Measurements from ENCODE around the gene TGM4. TPM values are rescaled to one million over a fixed set of nuclear protein-coding genes. Genes with fewer than 3 reads are reported as not detected.
"Not testable (repeated sequence)": the region's sequence is repeated elsewhere in the genome, so short reads cannot be mapped to it uniquely, and the experiment has no call there.

TGM4 gene
- total RNA-seq: not detected

GRCh38 chr3:44874308-44874707 is at the start of gene TGM4:
TSS of gene TGM4 (plus strand) at chr3:44874608. CDS start at chr3:44874679, 71 bp downstream.
- ATAC-seq (no peak), DNase-seq (ENCODE audit: low spot score) (no peak)
- intact Hi-C loops (cut with DNase I): no loop called here

- ATAC-seq (no peak), DNase-seq (ENCODE audit: low spot score) (no peak)
- intact Hi-C loops (cut with DNase I): no loop called here
Measured at GRCh38 chr3:44825264-44825925, 49.0 kb upstream of the TGM4 start.

- DNase-seq (ENCODE audit: low spot score): no peak
- intact Hi-C loops (cut with DNase I): no loop called here
- no peak for ATAC-seq
Measured at GRCh38 chr3:44827196-44827595, 47.2 kb upstream of the TGM4 start.

GRCh38 chr3:44831232-44831631 is 43.2 kb upstream of the TGM4 start:
- intact Hi-C loops (cut with DNase I): no loop called here
- DNase-seq (ENCODE audit: low spot score): no peak
- ATAC-seq: no peak

- ATAC-seq (no peak), DNase-seq (ENCODE audit: low spot score) (no peak)
- intact Hi-C loops (cut with DNase I): no loop called here
Measured at GRCh38 chr3:44832032-44832431, 42.4 kb upstream of the TGM4 start.

- ATAC-seq (no peak), DNase-seq (ENCODE audit: low spot score) (no peak)
- intact Hi-C loops (cut with DNase I): no loop called here
Measured at GRCh38 chr3:44832965-44833364, 41.4 kb upstream of the TGM4 start.

- no peak for ATAC-seq
Measured at GRCh38 chr3:44833394-44833793, 41.0 kb upstream of the TGM4 start.

GRCh38 chr3:44835684-44836083 is 38.7 kb upstream of the TGM4 start:
- DNase-seq (ENCODE audit: low spot score) (no peak), ATAC-seq (no peak)
- intact Hi-C loops (cut with DNase I): no loop called here

More at GRCh38 chr3:44833394-44833793, 41.0 kb upstream of the TGM4 start:
- intact Hi-C loops (cut with DNase I): no loop called here
- DNase-seq (ENCODE audit: low spot score): no peak

GRCh38 chr3:44842376-44842775 is 32.0 kb upstream of the TGM4 start:
- DNase-seq (ENCODE audit: low spot score): no peak
- intact Hi-C loops (cut with DNase I): no loop called here
- ATAC-seq: no peak

- intact Hi-C loops (cut with DNase I): no loop called here
- DNase-seq (ENCODE audit: low spot score) (no peak), ATAC-seq (no peak)
Measured at GRCh38 chr3:44845528-44846520, 28.6 kb upstream of the TGM4 start.

- ATAC-seq (no peak), DNase-seq (ENCODE audit: low spot score) (no peak)
- intact Hi-C loops (cut with DNase I): no loop called here
Measured at GRCh38 chr3:44848634-44849033, 25.8 kb upstream of the TGM4 start.

- ATAC-seq; intact Hi-C loops (cut with DNase I); DNase-seq (ENCODE audit: low spot score): not testable (repeated sequence)
Measured at GRCh38 chr3:44856663-44857062, 17.7 kb upstream of the TGM4 start.

- DNase-seq (ENCODE audit: low spot score) (no peak), ATAC-seq (no peak)
- intact Hi-C loops (cut with DNase I): no loop called here
Measured at GRCh38 chr3:44860117-44860516, 14.3 kb upstream of the TGM4 start.

- intact Hi-C loops (cut with DNase I): no loop called here
- ATAC-seq (peak; percentile 99), DNase-seq (ENCODE audit: low spot score) (peak; percentile 94)
Measured at GRCh38 chr3:44861412-44862225, 12.8 kb upstream of the TGM4 start, which contains the start of gene TMEM42. TSS of gene TMEM42 (plus strand) at chr3:44861912. CDS start at chr3:44861925, 13 bp downstream.

GRCh38 chr3:44862226-44862637 is 12.2 kb upstream of the TGM4 start:
- intact Hi-C loops (cut with DNase I): no loop called here
- ATAC-seq (peak; percentile 5), DNase-seq (ENCODE audit: low spot score) (no peak)

- ATAC-seq: no peak
- DNase-seq (ENCODE audit: low spot score): no peak
- intact Hi-C loops (cut with DNase I): no loop called here
Measured at GRCh38 chr3:44865272-44866035, 9.0 kb upstream of the TGM4 start.

- no peak for DNase-seq (ENCODE audit: low spot score)
- no peak for ATAC-seq
- intact Hi-C loops (cut with DNase I): no loop called here
Measured at GRCh38 chr3:44867421-44868111, 6.8 kb upstream of the TGM4 start.
